Urinary bladder (tissue), 4 donors: Measurements from ENCODE around the gene TRAF7. TPM values are rescaled to one million over a fixed set of nuclear protein-coding genes. Genes with fewer than 3 reads are reported as not detected.
"Not testable (repeated sequence)": the region's sequence is repeated elsewhere in the genome, so short reads cannot be mapped to it uniquely, and the experiment has no call there.

ENCODE experiments used
- DNase-seq: peaks from one replicate; pipeline ENCODE4 v3.0.0-alpha.2; 2015; ENCODE audit errors: extremely low spot score
- H3K27ac ChIP-seq: one replicate; pipeline ENCODE4 v1.5.1; 2013; ENCODE audit warnings: low read depth, mild to moderate bottlenecking, moderate library complexity
- H3K36me3 ChIP-seq: one replicate; pipeline ENCODE4 v1.6.1; 2013; ENCODE audit warnings: mild to moderate bottlenecking, moderate library complexity; ENCODE audit not compliant: insufficient read depth
- H3K4me1 ChIP-seq: one replicate; pipeline ENCODE4 v1.6.1; 2013; ENCODE audit warnings: mild to moderate bottlenecking, moderate library complexity; ENCODE audit not compliant: insufficient read depth
- H3K4me3 ChIP-seq: one replicate; pipeline ENCODE4 v1.5.1; 2013; ENCODE audit warnings: low read depth, low read length
- WGBS: extraction: QIAGEN DNeasy Blood & Tissue Kit; methylation state at CpG from one replicate; pipeline ENCODE4 v1.1.7; 2013; 5-methylcytosine and 5-hydroxymethylcytosine counted together
- polyA plus RNA-seq: library from polyadenylated mRNA; stranded (reverse); fragments of 200-250 nt; gene quantifications from one replicate; pipeline ENCODE4 v1.2.3, GENCODE V29; 2013
- total RNA-seq: library from RNA; depleted of rRNA; stranded (reverse); fragments of >200 nt; gene quantifications from one replicate; pipeline ENCODE4 v1.2.3, GENCODE V29; 2014
- donor health status: healthy with polysubstance abuse.
- donor health status: healthy.

Gene TRAF7
- total and polyA plus RNA-seq, 2 donors: 21.9 to 57.0 TPM

DNA sequence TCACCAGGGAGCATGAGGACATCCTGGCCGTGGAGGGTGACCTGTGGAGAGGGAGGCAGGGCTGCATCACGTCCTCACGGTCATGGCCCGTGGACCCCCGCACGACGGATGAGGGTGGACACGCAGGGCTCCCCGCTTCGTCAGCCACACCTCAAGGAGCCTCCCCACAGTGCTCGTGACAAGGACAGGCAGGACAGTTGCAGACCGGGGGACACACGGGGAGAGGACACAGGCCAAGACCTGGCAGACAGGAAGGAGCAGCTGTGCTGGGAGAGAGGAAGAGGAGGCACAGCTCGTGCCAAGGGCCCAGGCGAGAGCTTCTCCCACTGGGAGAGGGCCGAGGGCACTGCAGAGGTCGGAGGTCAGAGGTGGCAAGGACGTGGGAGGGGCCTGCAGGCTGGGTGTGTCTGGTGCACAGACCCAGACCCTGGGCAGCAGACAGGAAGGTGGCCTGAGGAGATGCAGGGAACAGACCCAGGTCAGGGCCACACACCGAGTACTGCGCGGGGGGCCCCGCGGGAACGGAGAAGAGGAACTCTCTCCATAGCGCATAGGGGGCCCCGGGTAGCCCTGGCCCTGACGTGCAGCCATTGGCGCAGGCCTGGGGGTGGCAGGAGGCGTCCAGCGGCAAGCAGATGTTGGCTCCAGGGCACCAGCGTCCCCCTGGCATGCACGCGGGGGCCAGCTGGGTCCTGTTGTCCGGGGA is 40.5 kb upstream of the TRAF7 start:
- not testable (repeated sequence) for H3K4me3 ChIP-seq, H3K4me1 ChIP-seq, H3K27ac ChIP-seq, DNase-seq, H3K36me3 ChIP-seq
- 87% methylated on average over 32 of the region's 34 CpGs for WGBS

DNA sequence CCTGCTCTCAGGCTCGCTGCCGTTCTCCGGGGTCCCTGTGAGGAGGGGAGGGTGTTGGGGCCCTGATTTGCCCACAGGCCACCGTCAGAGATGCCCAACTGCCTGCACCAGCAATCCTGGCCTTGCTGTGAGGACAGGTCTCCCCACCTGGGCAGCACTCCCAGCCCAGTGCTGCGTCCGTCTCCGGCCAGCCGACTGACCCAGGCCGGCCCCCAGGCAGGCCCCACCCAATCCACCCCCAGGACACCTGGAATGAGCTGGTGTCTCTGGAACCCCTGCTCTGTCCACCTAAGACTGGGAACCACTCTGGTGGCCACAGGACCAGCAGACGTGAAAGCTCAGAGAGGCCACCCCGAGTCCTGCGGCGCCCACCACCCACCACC is 40.0 kb upstream of the TRAF7 start:
- Histone ChIP-seq H3K4me3 (no peak overlapping the region), H3K36me3 (peaks cover 2% of the 10 kb centered on the region), H3K4me1 (no peaks in the 10 kb centered on the region), H3K27ac (no peak overlapping the region)
- no peak for DNase-seq
- WGBS: 83% methylated on average over 13 of the region's 13 CpGs

DNA sequence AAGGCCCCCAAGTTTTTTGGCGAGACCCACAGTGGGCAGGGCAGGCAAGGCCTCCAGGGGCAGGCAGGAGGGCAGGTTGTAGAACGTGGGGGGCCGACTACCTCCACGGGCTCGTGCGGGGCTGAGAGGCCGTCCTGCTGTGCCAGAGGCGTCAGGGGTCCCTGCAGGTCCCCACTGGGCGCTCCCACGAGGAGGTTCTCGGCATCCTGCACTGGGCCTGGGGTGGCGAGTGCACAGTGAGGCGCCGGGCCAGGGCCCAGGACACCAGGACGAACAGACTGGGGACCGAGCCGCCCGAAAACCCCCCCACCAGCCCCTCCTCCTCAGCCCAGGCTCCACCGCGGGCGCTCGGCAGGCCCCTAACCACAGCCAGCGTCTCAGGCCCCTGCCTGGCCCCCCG is 39.2 kb upstream of the TRAF7 start:
- not testable (repeated sequence) for H3K36me3 ChIP-seq, H3K4me3 ChIP-seq, H3K27ac ChIP-seq, DNase-seq, H3K4me1 ChIP-seq
- 85% methylated on average over 18 of the region's 24 CpGs for WGBS

DNA sequence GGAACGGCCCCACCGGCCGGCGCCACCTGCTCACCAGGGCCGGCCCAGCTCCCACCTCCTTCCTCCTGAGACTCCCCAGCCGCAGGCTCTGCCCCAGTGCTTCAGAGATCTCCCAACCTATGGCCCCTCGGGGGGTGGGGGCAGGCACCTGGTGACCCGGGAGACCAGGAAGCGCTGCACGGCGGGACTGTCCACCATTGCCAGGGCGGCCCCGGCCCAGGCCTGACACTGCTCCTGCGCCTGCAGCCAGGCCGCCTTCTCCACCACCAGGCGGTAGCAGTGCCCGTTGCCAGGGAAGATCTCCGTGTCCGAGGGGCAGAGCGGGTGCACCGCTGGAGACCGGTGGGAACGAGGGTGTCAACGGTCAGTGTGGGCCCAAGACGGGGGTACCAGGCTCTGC is 38.2 kb upstream of the TRAF7 start:
- 89% methylated on average over 23 of the region's 25 CpGs for WGBS
- H3K36me3 ChIP-seq, H3K4me1 ChIP-seq, DNase-seq, H3K27ac ChIP-seq, H3K4me3 ChIP-seq: not testable (repeated sequence)

DNA sequence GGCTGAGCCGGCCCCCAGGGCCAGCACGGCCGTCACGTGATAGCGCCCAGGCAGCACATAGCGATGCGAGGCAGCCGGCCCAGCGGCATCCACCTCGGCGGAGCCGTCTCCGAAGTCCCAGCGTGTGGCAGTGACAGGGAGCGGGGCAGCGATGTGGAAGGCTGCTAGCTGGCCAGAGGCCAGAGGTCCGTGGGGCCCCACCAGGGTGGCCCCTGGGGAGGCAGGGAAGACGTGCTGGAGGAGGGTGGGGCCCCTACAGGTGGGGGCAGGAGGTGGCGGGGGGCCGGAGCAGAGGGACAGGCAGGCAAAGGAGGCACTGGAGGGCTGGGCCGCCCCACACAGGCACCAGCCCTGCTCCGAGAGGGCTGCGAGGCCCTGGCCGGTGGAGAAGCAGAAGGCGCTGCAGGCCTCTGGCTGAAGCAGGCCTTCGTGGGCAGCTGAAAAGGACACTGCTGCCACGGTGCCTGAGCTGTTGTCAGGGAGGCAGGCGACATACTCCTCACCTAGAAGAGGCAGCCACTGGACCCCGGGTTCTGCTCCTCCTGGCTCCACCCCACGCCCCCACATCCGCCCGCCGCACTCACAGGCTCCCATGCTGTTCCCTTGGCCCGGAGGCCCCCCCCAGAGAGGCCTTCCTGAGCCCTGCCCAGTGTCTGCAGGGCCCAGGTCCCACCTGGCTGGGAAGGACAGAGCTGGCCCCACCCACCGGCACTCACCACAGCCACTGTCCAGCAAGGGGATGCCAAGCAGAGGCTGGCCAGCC is 37.4 kb upstream of the TRAF7 start:
- 70% methylated on average over 29 of the region's 35 CpGs for WGBS
- H3K27ac ChIP-seq, H3K36me3 ChIP-seq, DNase-seq, H3K4me1 ChIP-seq, H3K4me3 ChIP-seq: not testable (repeated sequence)

DNA sequence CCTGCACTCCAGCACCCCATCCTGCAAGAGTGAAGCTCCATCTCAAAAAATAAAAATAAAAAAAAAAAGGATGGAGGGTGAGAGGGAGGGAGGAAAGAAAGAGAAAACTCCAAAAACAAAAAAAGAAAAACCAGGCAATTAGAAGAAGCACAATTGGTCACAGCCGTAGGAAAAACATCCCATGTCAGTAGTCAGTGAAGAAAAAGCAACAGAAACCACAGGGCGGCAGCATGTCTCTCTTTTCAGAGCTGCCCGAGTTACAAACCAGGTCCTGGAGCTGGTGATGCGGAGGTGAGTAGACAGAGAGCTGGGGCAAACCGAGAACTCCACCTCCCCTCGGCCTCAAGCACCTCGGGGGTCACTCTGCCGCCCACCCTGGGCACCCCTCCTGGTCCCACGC is 34.3 kb upstream of the TRAF7 start:
- not testable (repeated sequence) for H3K4me3 ChIP-seq, H3K36me3 ChIP-seq, H3K27ac ChIP-seq, DNase-seq, H3K4me1 ChIP-seq
- WGBS: 44% methylated on average over 9 of the region's 9 CpGs

DNA sequence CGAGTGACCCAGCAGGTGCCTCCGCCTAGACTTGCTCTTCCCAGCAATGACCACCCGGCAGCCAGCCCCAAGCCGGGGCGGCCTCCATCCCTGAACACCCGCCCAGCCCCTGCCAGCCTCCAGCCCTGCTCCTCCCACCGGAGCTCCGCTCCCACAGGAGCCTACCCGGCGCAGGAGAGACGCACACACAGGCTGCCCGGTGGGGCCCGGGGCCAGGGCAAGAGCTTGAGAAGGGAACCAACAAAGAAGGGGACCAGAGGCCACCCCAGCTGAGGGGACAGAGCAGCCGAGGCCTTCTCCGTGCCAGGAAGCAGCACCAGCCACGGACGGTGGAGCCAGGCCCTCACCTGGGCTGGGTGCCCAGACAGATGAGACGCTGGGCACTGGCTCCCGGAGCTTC is 33.7 kb upstream of the TRAF7 start:
- Histone ChIP-seq H3K27ac (no peak overlapping the region), H3K36me3 (no peaks in the 10 kb centered on the region), H3K4me1 (no peaks in the 10 kb centered on the region), H3K4me3 (no peak overlapping the region)
- whole genome bisulfite sequencing: 51% methylated on average over 19 of the region's 19 CpGs
- DNase-seq: no peak

DNA sequence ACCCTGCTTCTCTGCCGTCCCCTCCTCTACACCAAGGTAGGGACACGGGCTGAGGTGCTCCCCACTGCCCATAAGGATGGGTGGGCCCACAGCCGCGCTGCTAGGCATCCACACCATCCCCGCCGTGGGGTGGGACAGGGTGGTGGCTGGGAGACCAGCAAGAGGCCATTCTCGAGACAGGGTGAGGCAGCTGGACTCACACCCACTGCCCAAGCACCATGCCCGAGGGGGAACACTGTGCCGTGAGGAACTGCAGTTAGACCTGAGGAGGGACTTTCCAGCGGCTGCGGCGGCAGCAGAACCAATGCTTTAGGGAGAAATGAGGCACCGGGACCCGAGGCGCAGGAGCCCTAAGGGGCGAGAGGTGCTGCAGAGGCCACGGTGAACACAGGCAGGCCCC is 33.2 kb upstream of the TRAF7 start:
- Histone ChIP-seq H3K27ac (peak overlapping the region; percentile 56), H3K4me3 (no peak overlapping the region), H3K36me3 (no peaks in the 10 kb centered on the region), H3K4me1 (no peaks in the 10 kb centered on the region)
- DNase-seq: no peak
- WGBS: 80% methylated on average over 17 of the region's 17 CpGs

DNA sequence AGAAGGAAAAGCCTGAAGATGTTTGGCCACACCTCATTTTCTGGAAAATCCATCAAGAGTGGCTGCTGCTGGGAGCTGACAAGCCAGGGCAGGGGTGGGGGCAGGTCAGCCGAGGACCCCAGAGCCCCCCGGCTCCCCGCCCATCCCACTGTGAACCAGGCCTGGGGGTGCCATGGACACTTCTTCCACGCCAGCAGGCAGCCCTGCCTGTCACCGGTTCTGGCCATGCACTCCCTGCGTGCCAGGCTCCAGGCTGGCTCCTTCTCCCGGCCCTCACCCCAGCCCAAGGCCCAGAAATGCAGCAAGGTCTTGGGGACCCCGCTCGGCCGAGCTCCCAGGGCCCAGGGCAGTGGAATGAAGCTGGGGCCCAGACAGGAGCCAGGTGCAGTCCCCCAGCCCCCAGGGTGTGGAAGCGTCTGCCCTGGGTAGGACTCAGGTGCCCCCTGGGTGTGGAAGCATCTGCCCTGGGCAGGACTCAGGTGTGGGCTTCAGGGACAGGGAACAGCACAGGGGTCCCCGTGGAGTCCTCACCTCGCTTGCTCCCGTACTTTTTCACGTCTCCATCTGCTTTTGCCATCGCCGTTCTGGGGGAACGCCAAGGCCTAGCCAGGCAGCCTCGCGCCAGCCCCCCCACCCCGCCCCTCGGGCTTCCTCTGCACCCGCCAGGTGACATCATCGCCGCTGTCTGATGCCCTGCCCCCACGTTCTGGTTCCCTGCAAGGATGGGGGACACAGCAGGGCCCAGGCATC is 32.5 kb upstream of the TRAF7 start:
- 46% methylated on average over 20 of the region's 26 CpGs for WGBS
- H3K36me3 ChIP-seq, DNase-seq, H3K4me3 ChIP-seq, H3K4me1 ChIP-seq: not testable (repeated sequence)
- H3K27ac ChIP-seq: peak overlapping the region; percentile 59

DNA sequence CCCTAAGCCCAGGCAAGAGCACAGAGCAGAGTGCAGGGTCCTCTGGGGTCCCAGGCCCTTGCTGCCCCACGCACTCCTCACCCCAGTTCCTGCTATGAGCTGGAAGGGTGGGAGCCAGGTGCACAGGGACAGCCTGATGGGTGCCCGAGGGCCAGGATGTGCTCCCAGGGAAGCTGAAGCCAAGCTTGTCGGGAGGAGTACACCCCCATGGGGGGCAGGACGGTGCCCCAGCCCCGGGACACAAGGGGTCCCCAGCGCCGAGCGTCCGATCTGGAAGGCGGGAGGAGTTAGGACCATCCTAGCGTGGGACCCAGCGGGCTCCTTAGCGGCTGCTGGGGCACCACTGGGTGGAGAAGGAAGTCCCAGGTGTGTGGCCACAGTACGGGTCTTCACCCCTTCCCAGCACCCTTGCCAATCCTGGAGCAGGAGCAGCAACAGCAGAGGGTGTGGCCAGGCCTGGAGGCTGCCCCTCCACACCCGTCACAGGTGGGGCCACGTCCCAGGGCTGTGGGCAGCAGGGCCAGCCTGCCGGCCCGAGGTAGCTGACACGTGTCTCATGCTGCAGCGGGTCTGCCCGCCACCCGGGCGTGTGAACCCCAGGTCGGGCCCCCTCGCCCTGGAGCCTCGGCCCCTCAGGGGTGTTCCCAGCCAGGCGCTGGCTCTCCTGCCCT is 31.7 kb upstream of the TRAF7 start:
- Histone ChIP-seq H3K27ac (peak overlapping the region; percentile 96), H3K4me3 (peak overlapping the region; percentile 31)
- 24% methylated on average over 23 of the region's 27 CpGs for WGBS
- not testable (repeated sequence) for H3K36me3 ChIP-seq, DNase-seq, H3K4me1 ChIP-seq

DNA sequence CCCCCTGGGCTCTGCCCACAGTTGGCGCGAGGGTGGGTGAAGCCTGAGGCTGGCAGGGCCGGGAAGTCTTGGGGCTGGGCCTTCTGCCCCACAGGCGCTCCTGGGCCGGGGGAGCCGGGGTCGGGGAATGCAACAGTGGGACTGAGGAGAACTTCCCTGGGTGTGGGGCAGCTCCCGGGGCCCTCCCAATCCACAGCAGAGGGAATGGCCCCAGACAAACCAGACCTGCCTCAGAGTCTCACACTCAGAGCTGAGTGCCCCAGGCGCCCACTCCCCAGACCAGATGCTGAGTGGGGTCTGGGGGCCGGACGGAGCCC is 31.2 kb upstream of the TRAF7 start:
- H3K27ac ChIP-seq: peak overlapping the region; percentile 96
- 10% methylated on average over 11 of the region's 11 CpGs for WGBS
- peak overlapping the region; percentile 31 for H3K4me3 ChIP-seq
- H3K4me1 ChIP-seq, DNase-seq, H3K36me3 ChIP-seq: not testable (repeated sequence)

DNA sequence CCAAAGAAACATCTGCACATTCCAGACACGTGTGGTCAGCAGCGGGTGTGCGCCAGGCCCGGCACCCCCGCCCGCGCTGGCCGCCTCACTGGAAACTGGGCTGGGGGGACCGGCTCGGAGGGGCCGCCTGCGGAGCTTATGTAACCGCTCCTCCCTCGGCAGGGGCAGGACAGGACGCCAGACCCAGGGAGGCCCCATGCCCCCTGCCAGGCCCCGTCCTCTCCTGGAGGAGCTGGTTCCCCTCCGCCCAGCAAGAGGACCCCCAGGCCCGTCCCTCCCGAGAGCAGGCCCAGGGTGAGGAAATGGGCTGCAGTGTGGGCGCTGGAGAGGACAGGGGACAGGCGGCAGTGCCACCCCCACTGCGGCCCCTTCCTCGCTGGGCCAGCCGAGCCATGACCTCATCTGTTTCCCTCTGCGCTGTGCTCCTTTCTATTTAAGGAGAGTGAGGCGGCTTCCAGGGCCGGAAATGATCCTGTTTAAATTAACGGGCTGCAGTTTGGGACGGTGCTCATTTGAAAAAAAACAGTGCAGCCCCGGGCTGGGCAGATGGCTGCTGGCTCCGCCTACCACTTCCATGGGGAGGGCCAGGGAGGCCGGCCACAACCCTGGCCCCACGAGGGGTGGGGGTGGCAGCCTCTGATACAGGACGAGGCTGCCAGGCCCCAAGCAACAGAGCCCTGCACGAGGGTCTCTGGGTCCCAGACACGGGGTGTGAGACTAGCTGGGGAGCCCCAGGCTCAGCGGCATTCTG is 30.7 kb upstream of the TRAF7 start:
- H3K4me1 ChIP-seq, H3K36me3 ChIP-seq: not testable (repeated sequence)
- peak; percentile 42 for DNase-seq
- Histone ChIP-seq H3K27ac (peak overlapping the region; percentile 96), H3K4me3 (peak overlapping the region; percentile 31)
- WGBS: 10% methylated on average over 37 of the region's 37 CpGs

DNA sequence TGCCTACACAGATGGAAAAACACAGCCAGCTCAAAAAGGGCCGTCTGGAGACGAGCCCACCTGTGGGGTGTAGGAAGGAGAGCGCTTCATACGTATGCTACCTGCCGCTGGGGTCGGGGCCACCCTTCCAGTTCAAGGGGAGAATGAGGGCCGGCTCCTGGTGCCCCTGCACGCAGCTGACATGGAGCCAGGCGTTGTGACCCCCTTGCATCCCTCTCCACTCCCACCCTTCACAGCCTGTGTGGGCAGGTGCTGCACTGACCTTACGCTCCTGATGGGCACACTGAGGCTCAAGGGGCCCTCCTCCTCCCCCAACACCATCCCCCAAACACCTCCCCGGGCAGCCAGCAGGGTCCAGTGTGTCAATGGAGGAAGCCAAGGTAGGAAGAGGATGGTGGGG is 30.0 kb upstream of the TRAF7 start:
- not testable (repeated sequence) for DNase-seq, H3K4me3 ChIP-seq, H3K4me1 ChIP-seq, H3K36me3 ChIP-seq
- H3K27ac ChIP-seq: peak overlapping the region; percentile 78
- 28% methylated on average over 11 of the region's 11 CpGs for WGBS
